ENCODE results near the gene ANKRD55. TPM values are rescaled to one million over a fixed set of nuclear protein-coding genes. Genes with fewer than 3 reads are reported as not detected.
A peak's percentile ranks its signal among the peaks of the same experiment; 100 is the strongest.

Gene ANKRD55
- total and polyA plus RNA-seq, 2 donors from 2014 or later: 0.26 to 1.2 TPM

- no peaks in the 10 kb centered on the region for H3K27me3 ChIP-seq (ENCODE audit: control insufficient read depth, insufficient read depth, low read length)
- DNase-seq: no peak
- no peak for FAIRE-seq
- H3K4me3 ChIP-seq (ENCODE audit: low read length in 3 of 3): no peak overlapping the region
- no peak overlapping the region for H3K27ac ChIP-seq (ENCODE audit: low read depth in 2 of 2, low read length in 2 of 2)
- H3K4me1 ChIP-seq (ENCODE audit: control insufficient read depth in 2 of 3, insufficient read depth in 2 of 3, low read depth in 1 of 3, low read length in 3 of 3): no peaks in the 10 kb centered on the region
- intact Hi-C loops (cut with DNase I): no loop called here
- no peaks in the 10 kb centered on the region for H3K36me3 ChIP-seq (ENCODE audit: control insufficient read depth in 2 of 3, insufficient read depth in 3 of 3, low read length in 3 of 3)
- H3K9ac ChIP-seq (ENCODE audit: low read length in 3 of 3): no peak overlapping the region
- TF ChIP-seq CTCF (IDR thresholded peaks at IDR 0.05; ENCODE audit: borderline replicate concordance, extremely low read depth, insufficient read depth): no peak
- H3K9me3 ChIP-seq (ENCODE audit: control insufficient read depth in 2 of 3, insufficient read depth in 1 of 3, low read length in 3 of 3): no peaks in the 10 kb centered on the region
Observed at GRCh38 chr5:56100439-56101176, 132.5 kb downstream of the ANKRD55 start.

GRCh38 chr5:56099346-56099745 lies 133.8 kb downstream of the ANKRD55 start:
- Histone ChIP-seq H3K9me3 (ENCODE audit: control insufficient read depth in 2 of 3, insufficient read depth in 1 of 3, low read length in 3 of 3) (no peaks in the 10 kb centered on the region), H3K4me1 (ENCODE audit: control insufficient read depth in 2 of 3, insufficient read depth in 2 of 3, low read depth in 1 of 3, low read length in 3 of 3) (no peaks in the 10 kb centered on the region), H3K27me3 (ENCODE audit: control insufficient read depth, insufficient read depth, low read length) (no peaks in the 10 kb centered on the region), H3K4me3 (ENCODE audit: low read length in 3 of 3) (no peak overlapping the region), H3K27ac (ENCODE audit: low read depth in 2 of 2, low read length in 2 of 2) (peak overlapping the region in 1 of 2 donors; percentile 74), H3K36me3 (ENCODE audit: control insufficient read depth in 2 of 3, insufficient read depth in 3 of 3, low read length in 3 of 3) (no peaks in the 10 kb centered on the region), H3K9ac (ENCODE audit: low read length in 3 of 3) (no peak overlapping the region)
- no peak for TF ChIP-seq CTCF (IDR thresholded peaks at IDR 0.05; ENCODE audit: borderline replicate concordance, extremely low read depth, insufficient read depth)
- intact Hi-C loops (cut with DNase I): no loop called here
- peak; percentile 6 for FAIRE-seq
- DNase-seq: peak in 1 of 5 donors; percentile 52

GRCh38 chr5:56097055-56097454 lies 136.1 kb downstream of the ANKRD55 start:
- Histone ChIP-seq H3K9ac (ENCODE audit: low read length in 3 of 3) (no peak overlapping the region), H3K9me3 (ENCODE audit: control insufficient read depth in 2 of 3, insufficient read depth in 1 of 3, low read length in 3 of 3) (no peaks in the 10 kb centered on the region), H3K27ac (ENCODE audit: low read depth in 2 of 2, low read length in 2 of 2) (no peak overlapping the region), H3K27me3 (ENCODE audit: control insufficient read depth, insufficient read depth, low read length) (no peaks in the 10 kb centered on the region), H3K4me1 (ENCODE audit: control insufficient read depth in 2 of 3, insufficient read depth in 2 of 3, low read depth in 1 of 3, low read length in 3 of 3) (no peaks in the 10 kb centered on the region), H3K4me3 (ENCODE audit: low read length in 3 of 3) (no peak overlapping the region), H3K36me3 (ENCODE audit: control insufficient read depth in 2 of 3, insufficient read depth in 3 of 3, low read length in 3 of 3) (no peaks in the 10 kb centered on the region)
- DNase-seq: no peak
- intact Hi-C loops (cut with DNase I): no loop called here
- no peak for TF ChIP-seq CTCF (IDR thresholded peaks at IDR 0.05; ENCODE audit: borderline replicate concordance, extremely low read depth, insufficient read depth)
- FAIRE-seq: no peak

Measured in kidney (tissue), 14 donors.